Stomach (tissue), 9 donors: Measurements from ENCODE around the gene DBNDD1. TPM values are rescaled to one million over a fixed set of nuclear protein-coding genes. Genes with fewer than 3 reads are reported as not detected.
A peak's percentile ranks its signal among the peaks of the same experiment; 100 is the strongest.

ENCODE experiments used
- DNase-seq, 2 donors: peaks; one replicate each; pipeline versions ENCODE4 v3.0.0 to v3.0.0-alpha.2; 2013 to 2019
- H3K27ac ChIP-seq, 5 donors: fragments of 200-600 bp in 4 of 5; sonication (generic) in 4 of 5; one replicate each; pipeline ENCODE4 v1.5.1; 2013 to 2019; ENCODE audit warnings: mild to moderate bottlenecking in 1 of 5, moderate library complexity in 1 of 5
- H3K27me3 ChIP-seq, 3 donors: fragments of 200-600 bp; sonication (generic); one replicate each; pipeline ENCODE4 v1.5.1; 2017 to 2019; ENCODE audit warnings: mixed run types in 1 of 3
- H3K36me3 ChIP-seq, 4 donors: fragments of 200-600 bp; sonication (generic); 1 replicate in 3 of 4; 2 replicates in 1 of 4; pipeline ENCODE4 v1.5.1; 2016 to 2019
- H3K4me1 ChIP-seq, 4 donors: fragments of 200-600 bp; sonication (generic); one replicate each; pipeline ENCODE4 v1.5.1; 2016 to 2019
- H3K4me3 ChIP-seq, 4 donors: fragments of 200-600 bp; sonication (generic) in 3 of 4; one replicate each; pipeline ENCODE4 v1.5.1; 2016 to 2019; ENCODE audit warnings: mild to moderate bottlenecking in 1 of 4
- H3K9me3 ChIP-seq, 4 donors: fragments of 200-600 bp; sonication (generic); one replicate each; pipeline ENCODE4 v1.5.1; 2016 to 2019
- EP300 ChIP-seq: sonication (generic); formaldehyde crosslinking; IDR thresholded peaks from one replicate; pipeline ENCODE4 v1.6.1; 2017; ENCODE audit warnings: antibody characterized with exemption
- POLR2A ChIP-seq, 4 donors: fragments of 450-650 bp; IDR thresholded peaks; one replicate each; pipeline ENCODE4 v1.6.1; 2016; ENCODE audit warnings: antibody characterized with exemption in 4 of 4, control low read depth in 2 of 4, mild to moderate bottlenecking in 1 of 4, moderate library complexity in 1 of 4
- POLR2AphosphoS5 ChIP-seq, 3 donors: sonication (generic); formaldehyde crosslinking; IDR thresholded peaks; one replicate each; pipeline ENCODE4 v1.6.1; 2016; ENCODE audit warnings: antibody characterized with exemption in 3 of 3
- whole genome bisulfite sequencing, 5 donors: extraction: QIAGEN DNeasy Blood & Tissue Kit in 3 of 5; methylation state at CpG; one replicate each; pipeline versions ENCODE4 v1.1.5 to v1.1.7; 2013 to 2018; 5-methylcytosine and 5-hydroxymethylcytosine counted together
- intact Hi-C: fragments of 100-400 bp; cut with DNase I; formaldehyde crosslinking; loops from one replicate; pipeline ENCODE4 v1.15.1; 2023; ENCODE audit warnings: low total_unique reads
- polyA plus RNA-seq, 3 donors: library from polyadenylated mRNA; stranded (reverse); fragments of 200-250 nt; gene quantifications; one replicate each; pipeline ENCODE4 v1.2.3, GENCODE V29; 2013
- total RNA-seq, 5 donors: library from RNA; depleted of rRNA; stranded (reverse); fragments of >200 nt; gene quantifications; one replicate each; pipeline versions ENCODE4 v1.1.0 to v1.2.3, GENCODE V29; 2014 to 2016
- TF ChIP-seq, protein P1 (sequence below), 7 experiments: fragments of 450-650 bp in 4 of 7; fragments of 200-600 bp in 3 of 7; sonication (generic) in 3 of 7; IDR thresholded peaks; one replicate each; pipeline ENCODE4 v1.5.1; 2016 to 2019; ENCODE audit warnings: antibody characterized with exemption in 7 of 7, control low read depth in 2 of 7, mild to moderate bottlenecking in 1 of 7
- donor health status: healthy with polysubstance abuse.
- donor health status: Bipolar disorder and iron deficiency.
- donor health status: healthy.

DBNDD1 gene
- total and polyA plus RNA-seq, 8 donors: 0.73 to 37.1 (median 7.3) TPM; not detected in 1

DNA sequence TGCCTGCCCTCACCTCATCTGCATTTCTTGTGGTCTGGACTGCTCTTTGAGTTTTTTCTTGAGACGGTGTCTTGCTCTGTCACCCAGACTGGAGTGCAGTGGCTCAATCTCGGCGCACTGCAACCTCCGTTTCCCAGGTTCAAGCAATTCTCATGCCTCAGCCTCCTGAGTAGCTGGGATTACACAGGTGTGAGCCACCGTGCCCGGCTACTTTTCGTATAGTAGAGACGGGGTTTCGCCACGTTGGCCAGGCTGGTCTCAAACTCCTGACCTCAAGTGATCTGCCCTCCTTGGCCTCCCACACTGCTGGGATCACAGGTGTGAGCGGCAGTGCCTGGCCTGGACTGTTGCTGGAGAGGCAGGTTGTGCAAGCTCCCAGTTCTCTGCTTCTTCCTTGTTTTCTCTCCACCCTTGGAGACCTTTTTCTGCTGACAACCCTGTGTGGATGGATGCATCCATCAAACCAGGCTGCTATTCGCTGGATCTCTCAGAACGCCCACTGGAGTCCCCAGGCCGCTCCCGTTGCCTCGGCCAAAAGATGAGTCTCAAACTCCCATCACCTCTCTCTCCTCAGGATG is 22.7 kb upstream of the DBNDD1 start:
- no peak for TF ChIP-seq EP300
- TF ChIP-seq POLR2AphosphoS5 (IDR thresholded peaks at IDR 0.05): no peak
- TF ChIP-seq POLR2A (IDR thresholded peaks at IDR 0.05): no peak
- TF ChIP-seq, protein P1, sequence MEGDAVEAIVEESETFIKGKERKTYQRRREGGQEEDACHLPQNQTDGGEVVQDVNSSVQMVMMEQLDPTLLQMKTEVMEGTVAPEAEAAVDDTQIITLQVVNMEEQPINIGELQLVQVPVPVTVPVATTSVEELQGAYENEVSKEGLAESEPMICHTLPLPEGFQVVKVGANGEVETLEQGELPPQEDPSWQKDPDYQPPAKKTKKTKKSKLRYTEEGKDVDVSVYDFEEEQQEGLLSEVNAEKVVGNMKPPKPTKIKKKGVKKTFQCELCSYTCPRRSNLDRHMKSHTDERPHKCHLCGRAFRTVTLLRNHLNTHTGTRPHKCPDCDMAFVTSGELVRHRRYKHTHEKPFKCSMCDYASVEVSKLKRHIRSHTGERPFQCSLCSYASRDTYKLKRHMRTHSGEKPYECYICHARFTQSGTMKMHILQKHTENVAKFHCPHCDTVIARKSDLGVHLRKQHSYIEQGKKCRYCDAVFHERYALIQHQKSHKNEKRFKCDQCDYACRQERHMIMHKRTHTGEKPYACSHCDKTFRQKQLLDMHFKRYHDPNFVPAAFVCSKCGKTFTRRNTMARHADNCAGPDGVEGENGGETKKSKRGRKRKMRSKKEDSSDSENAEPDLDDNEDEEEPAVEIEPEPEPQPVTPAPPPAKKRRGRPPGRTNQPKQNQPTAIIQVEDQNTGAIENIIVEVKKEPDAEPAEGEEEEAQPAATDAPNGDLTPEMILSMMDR (IDR thresholded peaks at IDR 0.05): no peak
- no peak overlapping the region for H3K27ac ChIP-seq
- H3K9me3 ChIP-seq: no peaks in the 10 kb centered on the region
- no peak overlapping the region for H3K4me3 ChIP-seq
- peaks cover 0 to 11% (median 9%) of the 10 kb centered on the region in 3 donors for H3K27me3 ChIP-seq
- WGBS, 5 donors: 85 to 94% (median 88%) methylated on average over 16 of the region's 16 CpGs
- intact Hi-C loops: no loop called here
- DNase-seq: no peak
- peaks cover 29 to 71% (median 61%) of the 10 kb centered on the region in 4 donors for H3K36me3 ChIP-seq
- H3K4me1 ChIP-seq: peaks cover 6 to 22% (median 9%) of the 10 kb centered on the region in 4 donors

DNA sequence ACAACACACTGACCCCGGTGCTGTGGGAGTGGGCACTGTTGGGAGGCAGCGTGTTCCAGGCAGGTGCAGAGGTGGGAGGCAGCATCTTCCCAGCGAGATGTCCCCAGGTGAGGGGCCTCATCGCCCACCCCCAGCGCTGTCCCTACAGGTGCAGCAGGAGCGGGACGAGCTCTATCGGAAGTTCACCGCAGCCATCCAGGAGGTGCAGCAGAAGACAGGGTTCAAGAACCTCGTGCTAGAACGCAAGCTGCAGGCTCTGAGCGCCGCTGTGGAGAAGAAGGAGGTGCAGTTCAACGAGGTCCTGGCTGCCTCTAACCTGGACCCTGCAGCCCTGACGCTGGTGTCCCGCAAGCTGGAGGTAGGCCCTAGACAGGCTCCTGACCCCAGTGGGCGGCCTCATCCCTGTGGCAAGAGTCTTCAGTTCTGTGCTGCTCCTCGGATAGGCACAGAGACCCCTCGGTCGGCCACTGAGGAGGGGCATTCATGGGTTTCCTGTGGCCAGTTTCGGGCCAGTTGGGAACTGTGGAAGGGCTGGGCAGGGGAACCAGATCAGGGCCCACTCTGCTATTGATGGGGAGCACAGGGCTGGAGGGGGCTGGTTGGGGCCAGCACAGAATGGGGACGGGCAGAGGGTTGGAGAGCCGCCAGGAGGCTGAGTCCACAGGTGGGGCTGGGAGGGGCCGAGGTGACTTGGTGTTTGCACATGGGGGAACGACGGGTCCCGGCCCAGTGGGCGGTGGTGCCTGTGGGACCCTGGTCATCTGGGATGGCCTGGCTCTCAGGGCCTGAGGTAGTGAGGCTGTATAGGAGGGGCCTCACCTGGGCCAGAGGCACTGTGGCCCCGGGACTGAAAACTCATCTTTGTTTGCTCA is 21.1 kb upstream of the DBNDD1 start:
- Histone ChIP-seq H3K27me3 (no peaks in the 10 kb centered on the region), H3K4me1 (peaks cover 0 to 14% (median 0%) of the 10 kb centered on the region in 4 donors), H3K27ac (no peak overlapping the region), H3K36me3 (peaks cover 42 to 87% (median 77%) of the 10 kb centered on the region in 4 donors), H3K9me3 (no peaks in the 10 kb centered on the region), H3K4me3 (no peak overlapping the region)
- intact Hi-C loops: no loop called here
- 85 to 89% (median 88%) methylated on average over 14 to 29 of the region's 29 CpGs for WGBS, 5 donors
- TF ChIP-seq POLR2A (IDR thresholded peaks at IDR 0.05) (no peak), EP300 (no peak), POLR2AphosphoS5 (IDR thresholded peaks at IDR 0.05) (no peak)
- TF ChIP-seq, protein P1 (IDR thresholded peaks at IDR 0.05): no peak
- peak in 1 of 2 donors; percentile 31 for DNase-seq

DNA sequence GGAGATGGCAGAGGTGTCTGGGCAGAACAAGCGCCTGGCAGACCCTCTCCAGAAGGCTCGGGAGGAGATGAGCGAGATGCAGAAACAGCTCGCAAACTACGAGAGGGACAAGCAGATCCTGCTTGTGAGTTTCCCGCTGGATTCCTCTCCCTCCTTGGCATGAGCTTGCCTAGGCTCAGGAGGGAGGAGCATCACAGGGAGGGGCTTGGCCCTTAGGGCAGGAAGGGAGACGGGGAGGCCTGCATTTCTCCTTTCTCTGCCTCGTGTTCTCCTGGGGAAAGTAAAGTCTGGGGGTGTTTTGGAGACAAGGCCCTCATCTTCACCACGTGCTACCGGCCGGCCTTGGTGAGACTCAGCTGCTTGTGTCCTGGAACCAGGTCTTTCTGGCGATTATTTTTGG is 18.0 kb upstream of the DBNDD1 start:
- no peak for TF ChIP-seq POLR2A (IDR thresholded peaks at IDR 0.05)
- no peak for TF ChIP-seq EP300
- TF ChIP-seq, protein P1 (IDR thresholded peaks at IDR 0.05): no peak
- TF ChIP-seq POLR2AphosphoS5 (IDR thresholded peaks at IDR 0.05): no peak
- Histone ChIP-seq H3K27me3 (no peaks in the 10 kb centered on the region), H3K36me3 (peaks cover 42 to 99% (median 92%) of the 10 kb centered on the region in 4 donors), H3K9me3 (no peaks in the 10 kb centered on the region), H3K4me3 (no peak overlapping the region), H3K4me1 (no peaks in the 10 kb centered on the region), H3K27ac (no peak overlapping the region)
- intact Hi-C loops: no loop called here
- no peak for DNase-seq
- 81 to 88% (median 87%) methylated on average over 12 of the region's 12 CpGs for WGBS, 5 donors

DNA sequence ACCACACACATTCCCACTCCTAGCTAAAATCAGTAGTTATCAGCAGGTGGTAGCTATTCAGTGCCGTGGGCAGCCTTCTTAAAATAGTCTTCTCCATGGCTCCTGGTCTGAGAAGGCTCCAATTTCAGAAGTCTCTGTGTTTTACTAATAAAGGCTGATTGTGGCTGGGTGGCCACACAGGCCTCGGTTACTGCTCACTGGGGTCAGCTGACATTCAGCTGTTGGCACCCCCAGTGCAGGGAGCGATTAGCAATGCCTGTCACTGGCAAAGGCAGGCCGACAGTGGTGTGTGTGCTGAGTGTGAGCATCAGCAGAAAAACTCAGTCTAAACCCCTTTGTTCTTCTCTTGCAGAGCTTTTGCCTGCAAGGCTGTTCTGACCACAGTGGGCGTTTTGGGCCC is 16.6 kb upstream of the DBNDD1 start:
- 82 to 87% (median 86%) methylated on average over 5 of the region's 5 CpGs for WGBS, 5 donors
- no peaks in the 10 kb centered on the region for H3K9me3 ChIP-seq
- intact Hi-C loops: no loop called here
- DNase-seq: no peak
- H3K4me3 ChIP-seq: no peak overlapping the region
- H3K4me1 ChIP-seq: no peaks in the 10 kb centered on the region
- no peak overlapping the region for H3K27ac ChIP-seq
- H3K36me3 ChIP-seq: peaks cover 45 to 98% (median 96%) of the 10 kb centered on the region in 4 donors
- H3K27me3 ChIP-seq: no peaks in the 10 kb centered on the region
- TF ChIP-seq POLR2AphosphoS5 (IDR thresholded peaks at IDR 0.05): no peak
- TF ChIP-seq POLR2A (IDR thresholded peaks at IDR 0.05): no peak
- TF ChIP-seq, protein P1 (IDR thresholded peaks at IDR 0.05): no peak
- no peak for TF ChIP-seq EP300
